GM19395 (cell line): Measurements from ENCODE around the gene FOXA2.

Source experiments
- ATAC-seq: cut with Tn5 transposase; IDR thresholded peaks from one replicate; pipeline ENCODE4 v1.9.1; 2021; ENCODE audit warnings: mild to moderate bottlenecking, moderate library complexity; ENCODE audit not compliant: unreplicated experiment

The FOXA2 gene

GRCh38 chr20:22542427-22542826, 41.9 kb downstream of the FOXA2 start:
- no peak for ATAC-seq

GRCh38 chr20:22540832-22541231, 43.5 kb downstream of the FOXA2 start:
- ATAC-seq: no peak

DNA sequence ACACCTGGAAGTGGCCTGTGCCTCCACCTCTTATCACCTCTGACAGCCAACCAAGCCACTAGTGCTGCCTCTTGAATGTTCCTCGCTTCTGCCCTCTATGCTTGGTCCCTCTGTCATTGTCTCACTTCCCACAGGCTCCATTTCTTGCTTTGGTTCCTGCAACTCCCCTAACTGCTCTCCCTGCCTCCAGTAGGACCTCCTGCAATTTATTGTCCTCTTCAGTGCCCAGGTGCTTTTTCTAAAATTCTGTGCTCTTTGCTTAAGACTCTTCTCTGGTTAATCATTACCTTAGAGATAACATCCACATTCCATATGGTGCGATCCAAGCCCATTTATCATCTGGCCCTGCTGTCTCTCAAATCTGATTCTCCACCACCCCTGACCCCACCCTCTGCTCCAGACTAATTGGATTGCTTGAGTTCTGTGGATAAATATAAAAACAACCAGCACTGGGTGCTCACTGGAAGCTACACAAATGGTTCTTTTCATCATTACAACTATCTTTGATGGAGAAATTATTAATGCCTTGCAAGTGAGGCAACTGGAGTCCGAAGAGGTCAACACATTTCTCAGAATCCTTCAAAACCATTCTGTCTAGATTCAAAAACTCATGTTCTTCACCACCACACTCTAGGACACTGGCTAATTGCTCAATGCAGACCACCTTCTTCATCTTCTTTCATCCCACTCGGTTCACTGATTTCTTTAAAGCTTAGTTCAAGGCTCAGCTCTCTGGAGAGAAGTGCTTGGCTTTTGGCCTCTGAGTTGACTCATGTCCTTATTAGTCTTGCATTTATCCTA, 47.2 kb downstream of the FOXA2 start:
- no peak for ATAC-seq

DNA sequence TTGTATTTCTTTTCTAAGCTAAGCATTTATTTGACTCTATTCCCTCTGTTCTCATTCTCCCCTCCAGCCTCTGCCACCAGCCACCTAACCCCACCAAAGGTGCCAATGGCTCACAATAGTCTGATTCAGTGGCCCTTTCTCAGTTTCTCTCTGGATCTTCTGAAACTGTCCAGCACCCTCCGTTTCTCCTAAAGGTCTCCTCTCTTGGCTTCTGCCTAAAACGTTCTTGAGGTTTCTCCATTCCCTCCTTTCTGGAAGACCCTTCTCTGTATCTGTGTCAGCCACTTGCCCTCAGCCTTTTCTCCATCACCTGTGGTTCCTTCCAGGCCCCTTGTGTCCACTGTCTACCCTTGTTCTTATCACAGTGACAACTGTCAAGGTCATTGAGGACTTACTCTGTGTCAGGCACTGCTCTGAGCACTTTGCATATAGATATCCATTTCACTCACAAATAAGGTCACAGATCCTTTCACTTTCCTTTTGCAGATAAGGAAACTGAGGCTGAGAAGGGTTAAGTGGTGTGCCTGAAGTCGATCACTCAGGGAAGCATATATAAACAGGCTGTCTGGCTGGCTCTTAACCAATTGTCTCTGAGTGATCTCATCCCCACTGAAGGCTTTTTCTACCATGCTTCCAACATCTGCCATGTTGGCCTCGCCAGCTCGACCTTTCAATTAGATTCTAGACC, 48.1 kb downstream of the FOXA2 start:
- ATAC-seq: no peak

GRCh38 chr20:22535483-22535882, 48.9 kb downstream of the FOXA2 start:
- ATAC-seq: no peak

DNA sequence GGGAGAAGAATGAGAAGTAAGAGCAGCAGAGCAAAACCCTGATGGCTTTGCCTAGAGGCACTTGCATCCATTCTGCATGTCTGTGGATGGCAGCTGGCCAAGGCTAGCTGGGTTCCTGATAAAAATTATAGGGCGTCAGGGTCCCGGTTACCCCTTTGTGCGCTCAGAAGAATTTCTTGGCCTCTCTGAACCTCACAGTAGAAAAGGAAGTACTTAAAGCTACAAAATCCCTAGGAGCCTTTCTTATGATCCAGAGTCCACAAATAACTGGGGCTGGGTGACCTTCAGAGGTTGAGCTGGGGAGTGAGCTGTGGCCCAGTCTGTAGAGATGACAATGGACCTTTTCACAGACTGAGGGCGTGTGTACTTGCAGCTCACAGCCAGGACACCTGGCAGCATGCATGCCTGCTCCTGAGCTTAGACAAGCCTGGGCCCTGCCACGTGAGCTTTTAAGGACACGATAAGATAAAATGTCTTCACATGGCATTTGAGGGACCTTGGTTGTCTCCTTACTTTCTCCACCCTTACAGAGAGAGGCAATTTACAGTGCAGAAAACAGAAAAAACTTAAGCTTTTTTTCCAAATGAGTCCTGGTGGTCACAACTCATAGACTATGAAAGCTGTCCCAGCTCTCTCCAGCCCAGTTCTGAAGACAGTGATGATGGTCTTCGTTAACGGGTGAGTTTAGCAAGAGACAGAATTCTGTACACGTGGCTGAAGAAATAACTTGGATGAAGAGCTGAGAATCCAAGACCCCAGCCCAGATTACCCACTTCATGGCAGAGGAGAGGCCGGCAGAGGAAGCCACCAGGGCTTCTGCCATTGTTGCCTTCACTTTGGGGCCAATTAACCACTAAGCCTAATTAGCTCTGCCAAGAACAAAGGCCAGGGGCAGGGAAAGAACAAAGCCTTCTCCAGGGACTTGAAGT, 50.3 kb downstream of the FOXA2 start:
- no peak for ATAC-seq

DNA sequence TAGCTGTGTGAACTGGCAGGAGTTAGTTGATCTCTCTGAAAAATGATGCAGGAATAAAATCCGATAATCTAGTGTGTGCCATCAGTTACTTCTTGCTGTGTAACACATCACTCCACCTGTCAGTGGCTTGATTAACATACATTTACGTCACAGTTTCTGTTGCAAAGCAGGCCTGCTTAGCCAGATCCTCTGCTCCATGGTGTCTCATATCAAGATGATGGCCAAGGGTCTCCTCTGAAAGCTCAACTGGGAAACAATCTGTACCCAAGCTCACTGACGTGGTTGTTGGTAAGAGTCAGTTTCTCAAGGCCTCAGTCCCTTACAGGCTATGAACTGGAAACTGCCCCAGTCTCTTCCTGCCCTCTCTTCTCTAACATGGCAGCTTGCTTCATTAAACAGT, 51.8 kb downstream of the FOXA2 start:
- ATAC-seq: no peak

- no peak for ATAC-seq
Observed at GRCh38 chr20:22531756-22532155, 52.6 kb downstream of the FOXA2 start.

- no peak for ATAC-seq
Observed at GRCh38 chr20:22531056-22531615, 53.2 kb downstream of the FOXA2 start.
